ENCODE results near the gene LAMTOR3.
"Not testable (repeated sequence)": the region's sequence is repeated elsewhere in the genome, so short reads cannot be mapped to it uniquely, and the experiment has no call there.

The LAMTOR3 gene

DNA sequence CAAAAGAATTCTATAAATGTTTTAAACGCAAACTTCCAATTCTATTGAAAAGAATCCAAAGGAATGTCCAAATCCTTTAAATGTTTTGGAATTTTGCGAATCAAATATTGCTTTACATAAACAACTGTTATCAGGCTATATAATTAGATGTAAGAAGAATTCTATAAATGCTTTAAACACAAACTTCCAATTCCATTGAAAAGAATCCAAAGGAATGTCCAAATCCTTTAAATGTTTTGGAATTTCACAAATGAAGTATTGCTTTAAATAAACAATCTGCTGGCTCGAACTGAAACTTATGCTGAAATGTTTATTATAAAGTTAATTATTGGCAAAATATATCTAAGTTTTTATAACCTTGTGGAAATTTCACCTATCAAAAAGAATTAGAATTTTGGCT is 61.5 kb downstream of the LAMTOR3 start:
- TF ChIP-seq, protein P1, sequence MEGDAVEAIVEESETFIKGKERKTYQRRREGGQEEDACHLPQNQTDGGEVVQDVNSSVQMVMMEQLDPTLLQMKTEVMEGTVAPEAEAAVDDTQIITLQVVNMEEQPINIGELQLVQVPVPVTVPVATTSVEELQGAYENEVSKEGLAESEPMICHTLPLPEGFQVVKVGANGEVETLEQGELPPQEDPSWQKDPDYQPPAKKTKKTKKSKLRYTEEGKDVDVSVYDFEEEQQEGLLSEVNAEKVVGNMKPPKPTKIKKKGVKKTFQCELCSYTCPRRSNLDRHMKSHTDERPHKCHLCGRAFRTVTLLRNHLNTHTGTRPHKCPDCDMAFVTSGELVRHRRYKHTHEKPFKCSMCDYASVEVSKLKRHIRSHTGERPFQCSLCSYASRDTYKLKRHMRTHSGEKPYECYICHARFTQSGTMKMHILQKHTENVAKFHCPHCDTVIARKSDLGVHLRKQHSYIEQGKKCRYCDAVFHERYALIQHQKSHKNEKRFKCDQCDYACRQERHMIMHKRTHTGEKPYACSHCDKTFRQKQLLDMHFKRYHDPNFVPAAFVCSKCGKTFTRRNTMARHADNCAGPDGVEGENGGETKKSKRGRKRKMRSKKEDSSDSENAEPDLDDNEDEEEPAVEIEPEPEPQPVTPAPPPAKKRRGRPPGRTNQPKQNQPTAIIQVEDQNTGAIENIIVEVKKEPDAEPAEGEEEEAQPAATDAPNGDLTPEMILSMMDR (IDR thresholded peaks at IDR 0.05; ENCODE audit: borderline replicate concordance, control extremely low read depth, extremely low read depth, insufficient read depth, missing control alignments) = no peak
- DNase-seq (ENCODE audit: low spot score) = no peak
- in situ Hi-C loops (cut with MboI; ENCODE audit: low sequenced_read_pairs, unreplicated experiment) = no loop called here

DNA sequence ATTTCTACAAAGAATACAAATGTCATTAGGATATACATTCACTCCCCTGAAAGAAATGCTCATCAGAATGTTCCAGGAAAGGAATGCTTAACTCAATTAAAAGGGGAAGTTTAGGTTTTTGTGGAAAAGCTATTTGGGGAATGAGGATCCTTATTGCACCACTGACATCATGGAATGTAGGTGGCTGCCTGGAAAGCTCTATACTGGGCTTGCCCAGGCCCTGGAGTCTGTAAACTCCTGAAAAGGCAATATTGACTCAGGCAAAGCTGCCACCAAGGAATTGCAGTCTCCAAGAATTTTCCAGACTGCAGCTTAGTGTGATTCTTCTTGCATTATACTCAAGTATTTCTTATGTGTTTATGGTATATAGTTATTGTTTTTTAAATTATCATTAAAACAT is 61.9 kb downstream of the LAMTOR3 start:
- in situ Hi-C loops (cut with MboI; ENCODE audit: low sequenced_read_pairs, unreplicated experiment) = no loop called here
- no peak for DNase-seq (ENCODE audit: low spot score)
- TF ChIP-seq, protein P1 (IDR thresholded peaks at IDR 0.05; ENCODE audit: borderline replicate concordance, control extremely low read depth, extremely low read depth, insufficient read depth, missing control alignments) = no peak

DNA sequence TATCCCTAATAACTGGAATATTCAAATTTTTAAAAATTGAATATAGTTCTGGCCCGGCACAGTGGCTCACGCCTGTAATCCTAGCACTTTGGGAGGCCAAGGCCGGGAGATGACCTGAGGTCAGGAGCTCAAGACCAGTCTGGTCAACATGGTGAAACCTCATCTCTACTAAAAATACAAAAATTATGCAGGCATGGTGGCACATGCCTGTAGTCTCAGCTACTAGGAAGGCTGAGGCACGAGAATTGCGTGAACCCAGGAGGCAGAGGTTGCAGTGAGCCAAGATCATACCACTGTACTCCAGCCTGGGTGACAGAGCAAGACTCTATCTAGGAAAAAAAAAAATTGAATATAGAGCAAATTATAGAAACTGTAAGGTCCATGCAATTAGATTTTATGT is 64.2 kb downstream of the LAMTOR3 start:
- DNase-seq (ENCODE audit: low spot score); in situ Hi-C loops (cut with MboI; ENCODE audit: low sequenced_read_pairs, unreplicated experiment): not testable (repeated sequence)

DNA sequence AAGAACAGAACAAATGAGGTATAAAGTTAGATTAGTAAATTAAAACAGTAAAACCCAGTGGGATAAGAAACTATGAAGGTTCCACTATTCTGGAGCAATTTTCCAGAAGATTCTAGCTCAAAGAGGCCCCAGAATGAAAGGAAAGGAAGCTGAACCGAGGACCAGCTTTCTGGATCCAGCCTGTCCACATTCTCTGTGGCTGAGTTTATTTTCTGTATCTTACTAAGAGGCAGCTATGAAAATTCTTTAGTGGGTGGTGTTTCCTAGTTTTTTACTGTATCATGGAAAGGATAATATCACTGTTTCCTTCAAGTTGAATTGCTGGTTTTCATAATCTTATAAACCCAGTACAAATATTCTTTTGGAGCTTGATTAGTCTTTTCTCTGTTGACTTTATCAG is 65.8 kb downstream of the LAMTOR3 start:
- TF ChIP-seq, protein P1 (IDR thresholded peaks at IDR 0.05; ENCODE audit: borderline replicate concordance, control extremely low read depth, extremely low read depth, insufficient read depth, missing control alignments) = no peak
- in situ Hi-C loops (cut with MboI; ENCODE audit: low sequenced_read_pairs, unreplicated experiment) = no loop called here

More for the DNA sequence above, 65.8 kb downstream of the LAMTOR3 start:
- DNase-seq (ENCODE audit: low spot score) = no peak

All from GM13976 (cell line).